Measurements from ENCODE around the gene SHROOM3. TPM values are rescaled to one million over a fixed set of nuclear protein-coding genes. Genes with fewer than 3 reads are reported as not detected.

SHROOM3 gene
- total and polyA plus RNA-seq, 10 donors = 0.37 to 23.9 (median 8.3) TPM

DNA sequence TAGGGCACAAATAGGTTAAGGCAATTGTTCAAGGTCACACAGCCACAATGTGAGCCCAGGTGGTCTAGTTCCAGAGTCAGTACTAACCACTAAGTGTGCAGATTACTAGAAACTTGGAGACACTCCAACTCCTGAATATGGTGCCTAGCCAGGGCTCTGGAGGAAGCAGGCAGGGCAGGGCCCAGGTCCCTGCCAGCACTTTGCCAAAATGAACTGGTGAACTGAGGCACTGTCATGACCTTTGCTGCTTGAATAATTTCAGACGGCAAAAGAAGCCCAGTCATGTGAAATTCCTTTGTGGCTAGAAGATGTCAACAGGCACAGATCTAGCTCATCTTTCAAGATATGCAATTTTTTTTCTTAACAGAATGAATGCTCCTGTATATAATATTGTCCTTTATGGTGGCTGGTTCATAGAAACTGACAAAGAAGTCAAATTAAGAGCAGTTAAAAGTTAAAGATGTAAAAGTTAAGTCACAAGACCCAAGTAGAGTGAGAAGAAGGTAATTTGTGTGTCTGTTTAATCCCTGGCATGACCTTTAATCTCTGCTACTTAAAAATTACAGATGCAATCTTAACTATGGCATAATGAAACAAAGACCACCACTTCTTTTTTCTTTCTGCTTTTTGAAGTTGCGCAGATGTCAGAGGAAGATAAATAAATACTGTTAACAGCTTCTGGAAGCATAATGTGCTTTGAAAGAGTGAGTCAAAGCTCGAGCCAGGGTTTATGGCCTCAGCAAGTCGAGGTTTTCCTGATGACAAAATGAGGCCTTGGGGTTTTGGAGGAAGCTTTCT lies 54.1 kb downstream of the SHROOM3 start:
- Histone ChIP-seq H3K4me1 (no peaks in the 10 kb centered on the region), H3K36me3 (no peaks in the 10 kb centered on the region), H3K27ac (no peak overlapping the region), H3K9me3 (peaks cover 0 to 3% (median 0%) of the 10 kb centered on the region in 8 donors), H3K27me3 (replicated peaks in 1 of 7) (no peaks in the 10 kb centered on the region), H3K4me3 (no peak overlapping the region)
- intact Hi-C loops (cut with DNase I; ENCODE audit: low total_unique reads) = no loop called here
- WGBS, 5 donors = 46 to 60% (median 55%) methylated on average over 4 of the region's 4 CpGs
- DNase-seq = no peak
- TF ChIP-seq, protein P1, sequence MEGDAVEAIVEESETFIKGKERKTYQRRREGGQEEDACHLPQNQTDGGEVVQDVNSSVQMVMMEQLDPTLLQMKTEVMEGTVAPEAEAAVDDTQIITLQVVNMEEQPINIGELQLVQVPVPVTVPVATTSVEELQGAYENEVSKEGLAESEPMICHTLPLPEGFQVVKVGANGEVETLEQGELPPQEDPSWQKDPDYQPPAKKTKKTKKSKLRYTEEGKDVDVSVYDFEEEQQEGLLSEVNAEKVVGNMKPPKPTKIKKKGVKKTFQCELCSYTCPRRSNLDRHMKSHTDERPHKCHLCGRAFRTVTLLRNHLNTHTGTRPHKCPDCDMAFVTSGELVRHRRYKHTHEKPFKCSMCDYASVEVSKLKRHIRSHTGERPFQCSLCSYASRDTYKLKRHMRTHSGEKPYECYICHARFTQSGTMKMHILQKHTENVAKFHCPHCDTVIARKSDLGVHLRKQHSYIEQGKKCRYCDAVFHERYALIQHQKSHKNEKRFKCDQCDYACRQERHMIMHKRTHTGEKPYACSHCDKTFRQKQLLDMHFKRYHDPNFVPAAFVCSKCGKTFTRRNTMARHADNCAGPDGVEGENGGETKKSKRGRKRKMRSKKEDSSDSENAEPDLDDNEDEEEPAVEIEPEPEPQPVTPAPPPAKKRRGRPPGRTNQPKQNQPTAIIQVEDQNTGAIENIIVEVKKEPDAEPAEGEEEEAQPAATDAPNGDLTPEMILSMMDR (IDR thresholded peaks at IDR 0.05 in 8 of 11, conservative IDR thresholded peaks at IDR 0.05 in 3 of 11) = no peak
- TF ChIP-seq POLR2AphosphoS5 (IDR thresholded peaks at IDR 0.05) (no peak), POLR2A (IDR thresholded peaks at IDR 0.05) (no peak)

DNA sequence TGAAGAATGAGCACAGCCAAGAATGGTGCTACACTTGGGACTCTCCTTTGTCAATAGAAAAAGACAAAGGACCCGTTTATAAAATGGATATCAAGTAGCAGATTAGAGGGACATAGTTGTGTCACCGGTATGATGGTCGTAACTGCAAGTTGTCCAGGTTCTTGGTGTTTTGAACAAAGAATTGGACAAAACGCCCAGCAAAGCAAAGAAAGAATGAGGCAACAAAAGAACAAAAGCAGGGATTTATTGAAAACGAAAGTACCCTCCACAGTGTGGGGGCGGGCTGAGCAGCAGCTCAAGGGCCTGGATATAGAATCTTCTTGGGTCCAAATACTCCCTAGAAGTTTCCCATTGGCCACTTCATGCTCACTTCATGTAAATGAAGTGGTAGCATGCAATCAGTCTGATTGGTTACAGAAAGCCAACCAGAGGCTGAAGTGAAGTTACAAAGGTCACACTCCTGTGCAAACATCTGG lies 54.7 kb downstream of the SHROOM3 start:
- no peak overlapping the region for H3K27ac ChIP-seq
- peaks cover 0 to 3% (median 0%) of the 10 kb centered on the region in 8 donors for H3K9me3 ChIP-seq
- intact Hi-C loops (cut with DNase I; ENCODE audit: low total_unique reads) = no loop called here
- no peak for DNase-seq
- no peak overlapping the region for H3K4me3 ChIP-seq
- H3K4me1 ChIP-seq = no peaks in the 10 kb centered on the region
- no peaks in the 10 kb centered on the region for H3K36me3 ChIP-seq
- TF ChIP-seq, protein P1 (IDR thresholded peaks at IDR 0.05 in 8 of 11, conservative IDR thresholded peaks at IDR 0.05 in 3 of 11) = no peak
- TF ChIP-seq POLR2A (IDR thresholded peaks at IDR 0.05) = no peak
- no peak for TF ChIP-seq POLR2AphosphoS5 (IDR thresholded peaks at IDR 0.05)
- H3K27me3 ChIP-seq (replicated peaks in 1 of 7) = no peaks in the 10 kb centered on the region
- WGBS, 5 donors = 77 to 84% (median 80%) methylated on average over 6 of the region's 6 CpGs

DNA sequence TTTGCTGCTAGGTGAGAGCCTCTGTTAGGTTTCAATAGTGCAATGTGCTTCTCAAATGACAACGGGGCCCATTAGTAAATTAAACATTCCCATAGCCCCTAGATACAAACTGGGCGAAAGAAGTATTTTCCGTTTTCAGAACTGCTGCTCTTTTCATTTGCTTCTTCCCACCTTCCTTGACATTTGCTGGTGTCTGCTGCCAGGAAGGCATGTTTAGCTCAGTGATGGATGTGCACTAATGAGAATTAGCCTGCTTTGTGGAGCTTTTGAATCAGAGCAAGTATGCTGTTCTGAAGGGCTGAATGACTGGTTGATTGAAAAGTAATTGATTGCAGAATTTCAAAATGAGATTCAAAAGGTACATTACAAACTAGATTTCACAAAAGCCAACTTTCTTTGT lies 57.0 kb downstream of the SHROOM3 start:
- no peak for DNase-seq
- no peak overlapping the region for H3K4me3 ChIP-seq
- no peak overlapping the region for H3K27ac ChIP-seq
- H3K27me3 ChIP-seq (replicated peaks in 1 of 7) = no peaks in the 10 kb centered on the region
- peaks cover 0 to 3% (median 0%) of the 10 kb centered on the region in 8 donors for H3K9me3 ChIP-seq
- no peaks in the 10 kb centered on the region for H3K36me3 ChIP-seq
- intact Hi-C loops (cut with DNase I; ENCODE audit: low total_unique reads) = no loop called here
- H3K4me1 ChIP-seq = no peaks in the 10 kb centered on the region
- 76 to 88% (median 84%) methylated on average over 3 of the region's 3 CpGs for WGBS, 5 donors
- TF ChIP-seq, protein P1 (IDR thresholded peaks at IDR 0.05 in 8 of 11, conservative IDR thresholded peaks at IDR 0.05 in 3 of 11) = no peak
- no peak for TF ChIP-seq POLR2AphosphoS5 (IDR thresholded peaks at IDR 0.05)
- TF ChIP-seq POLR2A (IDR thresholded peaks at IDR 0.05) = no peak

DNA sequence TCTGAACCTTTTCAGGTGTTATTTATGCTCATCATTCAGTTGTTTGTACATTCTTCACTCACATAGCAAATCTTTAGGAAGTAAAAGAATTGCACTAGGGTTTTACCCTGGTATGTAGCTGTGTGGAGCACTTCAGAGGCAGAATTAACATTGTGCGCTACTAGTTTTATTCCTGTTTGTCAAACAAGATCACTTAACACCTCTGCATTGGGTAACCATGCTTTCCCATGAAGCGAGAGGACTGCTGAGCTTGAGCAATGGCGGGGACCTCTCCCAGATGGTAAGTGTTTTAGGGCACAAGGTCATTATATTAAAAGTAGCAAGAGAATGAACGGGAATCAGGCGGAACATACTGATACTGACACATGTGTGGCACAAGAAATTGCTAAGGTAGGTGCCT lies 59.2 kb downstream of the SHROOM3 start:
- intact Hi-C loops (cut with DNase I; ENCODE audit: low total_unique reads) = no loop called here
- no peak for DNase-seq
- no peaks in the 10 kb centered on the region for H3K36me3 ChIP-seq
- TF ChIP-seq POLR2AphosphoS5 (IDR thresholded peaks at IDR 0.05) (no peak), POLR2A (IDR thresholded peaks at IDR 0.05) (no peak)
- TF ChIP-seq, protein P1 (IDR thresholded peaks at IDR 0.05 in 8 of 11, conservative IDR thresholded peaks at IDR 0.05 in 3 of 11) = no peak
- peaks cover 0 to 15% (median 3%) of the 10 kb centered on the region in 6 donors for H3K4me1 ChIP-seq
- H3K9me3 ChIP-seq = peaks cover 0 to 3% (median 0%) of the 10 kb centered on the region in 8 donors
- no peak overlapping the region for H3K27ac ChIP-seq
- H3K27me3 ChIP-seq (replicated peaks in 1 of 7) = no peaks in the 10 kb centered on the region
- H3K4me3 ChIP-seq = no peak overlapping the region
- 85 to 96% (median 87%) methylated on average over 5 of the region's 5 CpGs for WGBS, 5 donors
